Ishikawa (cell line): Measurements from ENCODE around the gene ENOX1.

Source experiments
- CEBPB ChIP-seq: IDR thresholded peaks from 2 replicates; pipeline ENCODE4 v1.6.1; 2012
- EP300 ChIP-seq: IDR thresholded peaks from 2 replicates; pipeline ENCODE4 v1.6.1; 2012; ENCODE audit warnings: borderline replicate concordance
- FOXM1 ChIP-seq: IDR thresholded peaks from 2 replicates; pipeline ENCODE4 v1.6.1; 2012; ENCODE audit warnings: low read depth, borderline replicate concordance
- RAD21 ChIP-seq: IDR thresholded peaks from 2 replicates; pipeline ENCODE4 v1.6.1; 2012; ENCODE audit warnings: low read depth
- TAF1 ChIP-seq: IDR thresholded peaks from 2 replicates; pipeline ENCODE4 v1.6.1; 2012; ENCODE audit warnings: low read depth, mild to moderate bottlenecking
- TEAD4 ChIP-seq: IDR thresholded peaks from 2 replicates; pipeline ENCODE4 v1.6.1; 2012
- TF ChIP-seq, protein P1 (sequence below): IDR thresholded peaks from 2 replicates; pipeline ENCODE4 v1.6.1; 2012; ENCODE audit warnings: low read depth, mild to moderate bottlenecking

DNA sequence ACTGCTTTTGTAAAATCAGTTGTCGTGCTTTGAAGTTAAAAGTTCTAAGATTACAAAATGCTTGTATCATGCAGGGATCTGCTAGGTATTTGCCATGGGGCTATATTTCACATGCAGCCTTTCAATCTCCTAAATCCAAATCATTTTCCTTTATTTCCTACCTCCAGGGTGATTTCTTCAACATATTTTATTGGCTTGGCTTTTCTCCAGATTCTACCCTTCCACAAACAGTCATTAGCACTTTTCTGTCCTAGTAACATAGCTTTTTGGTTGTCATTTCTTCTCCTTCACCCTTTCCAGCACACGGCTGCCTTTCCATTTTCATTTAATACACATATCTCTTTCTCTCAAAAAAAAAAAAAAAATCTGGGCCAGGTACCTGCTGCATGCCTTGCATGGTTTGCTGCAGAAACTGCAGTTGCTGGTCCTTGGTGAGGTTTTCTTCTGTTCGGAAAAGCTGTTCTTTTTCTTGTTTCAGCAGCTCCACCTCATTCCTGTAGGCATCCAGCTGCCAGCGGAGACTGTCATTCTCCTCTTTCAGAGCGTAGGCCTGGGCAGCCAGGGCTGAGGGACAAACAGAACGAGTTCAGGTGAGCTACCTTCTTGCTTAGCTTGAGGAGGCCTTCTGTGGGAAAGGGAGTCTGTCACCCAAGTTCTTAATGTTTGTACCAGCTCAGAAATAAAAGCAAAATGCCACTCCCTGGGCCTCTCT is 488.6 kb downstream of the ENOX1 start:
- TF ChIP-seq EP300 (no peak), TAF1 (no peak), RAD21 (no peak), CEBPB (no peak), TEAD4 (no peak), FOXM1 (no peak)
- TF ChIP-seq, protein P1, sequence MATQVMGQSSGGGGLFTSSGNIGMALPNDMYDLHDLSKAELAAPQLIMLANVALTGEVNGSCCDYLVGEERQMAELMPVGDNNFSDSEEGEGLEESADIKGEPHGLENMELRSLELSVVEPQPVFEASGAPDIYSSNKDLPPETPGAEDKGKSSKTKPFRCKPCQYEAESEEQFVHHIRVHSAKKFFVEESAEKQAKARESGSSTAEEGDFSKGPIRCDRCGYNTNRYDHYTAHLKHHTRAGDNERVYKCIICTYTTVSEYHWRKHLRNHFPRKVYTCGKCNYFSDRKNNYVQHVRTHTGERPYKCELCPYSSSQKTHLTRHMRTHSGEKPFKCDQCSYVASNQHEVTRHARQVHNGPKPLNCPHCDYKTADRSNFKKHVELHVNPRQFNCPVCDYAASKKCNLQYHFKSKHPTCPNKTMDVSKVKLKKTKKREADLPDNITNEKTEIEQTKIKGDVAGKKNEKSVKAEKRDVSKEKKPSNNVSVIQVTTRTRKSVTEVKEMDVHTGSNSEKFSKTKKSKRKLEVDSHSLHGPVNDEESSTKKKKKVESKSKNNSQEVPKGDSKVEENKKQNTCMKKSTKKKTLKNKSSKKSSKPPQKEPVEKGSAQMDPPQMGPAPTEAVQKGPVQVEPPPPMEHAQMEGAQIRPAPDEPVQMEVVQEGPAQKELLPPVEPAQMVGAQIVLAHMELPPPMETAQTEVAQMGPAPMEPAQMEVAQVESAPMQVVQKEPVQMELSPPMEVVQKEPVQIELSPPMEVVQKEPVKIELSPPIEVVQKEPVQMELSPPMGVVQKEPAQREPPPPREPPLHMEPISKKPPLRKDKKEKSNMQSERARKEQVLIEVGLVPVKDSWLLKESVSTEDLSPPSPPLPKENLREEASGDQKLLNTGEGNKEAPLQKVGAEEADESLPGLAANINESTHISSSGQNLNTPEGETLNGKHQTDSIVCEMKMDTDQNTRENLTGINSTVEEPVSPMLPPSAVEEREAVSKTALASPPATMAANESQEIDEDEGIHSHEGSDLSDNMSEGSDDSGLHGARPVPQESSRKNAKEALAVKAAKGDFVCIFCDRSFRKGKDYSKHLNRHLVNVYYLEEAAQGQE, result no peak
